GM19438 (cell line): ENCODE results near the gene SIGLEC1.

Experiments used
- ATAC-seq: cut with Tn5 transposase; IDR thresholded peaks from one replicate; pipeline ENCODE4 v1.9.1; 2021; ENCODE audit warnings: low read depth; ENCODE audit not compliant: unreplicated experiment

SIGLEC1 gene

GRCh38 chr20:3729378-3729777, 17.0 kb upstream of the SIGLEC1 start:
- ATAC-seq, result no peak

- no peak for ATAC-seq
Observed at GRCh38 chr20:3728876-3729275, 16.5 kb upstream of the SIGLEC1 start.

GRCh38 chr20:3728354-3728753, 16.0 kb upstream of the SIGLEC1 start:
- no peak for ATAC-seq

- ATAC-seq, result no peak
Observed at GRCh38 chr20:3727401-3728021, 15.1 kb upstream of the SIGLEC1 start.

GRCh38 chr20:3724356-3724755, 12.0 kb upstream of the SIGLEC1 start:
- ATAC-seq, result no peak

- no peak for ATAC-seq
Observed at GRCh38 chr20:3723284-3723683, 10.9 kb upstream of the SIGLEC1 start.

GRCh38 chr20:3721912-3722311, 9.5 kb upstream of the SIGLEC1 start:
- no peak for ATAC-seq

GRCh38 chr20:3720626-3721025, 8.2 kb upstream of the SIGLEC1 start:
- ATAC-seq, result no peak

- no peak for ATAC-seq
Observed at GRCh38 chr20:3720068-3720467, 7.7 kb upstream of the SIGLEC1 start.

GRCh38 chr20:3719046-3719445, 6.6 kb upstream of the SIGLEC1 start:
- ATAC-seq, result no peak

- ATAC-seq, result no peak
Observed at GRCh38 chr20:3716195-3716834, 3.9 kb upstream of the SIGLEC1 start.

- ATAC-seq, result no peak
Observed at GRCh38 chr20:3714092-3714491, 1.7 kb upstream of the SIGLEC1 start.

GRCh38 chr20:3711484-3711941, 887 bp downstream of the SIGLEC1 start:
- ATAC-seq, result no peak

GRCh38 chr20:3710703-3711483, 1.5 kb downstream of the SIGLEC1 start:
- ATAC-seq, result no peak

- ATAC-seq, result no peak
Observed at GRCh38 chr20:3710011-3710466, 2.4 kb downstream of the SIGLEC1 start.

- no peak for ATAC-seq
Observed at GRCh38 chr20:3707508-3707899, 4.9 kb downstream of the SIGLEC1 start.

- ATAC-seq, result no peak
Observed at GRCh38 chr20:3706774-3707507, 5.5 kb downstream of the SIGLEC1 start.

- ATAC-seq, result no peak
Observed at GRCh38 chr20:3705970-3706739, 6.2 kb downstream of the SIGLEC1 start.

- ATAC-seq, result no peak
Observed at GRCh38 chr20:3705491-3705969, 6.9 kb downstream of the SIGLEC1 start.

- ATAC-seq, result no peak
Observed at GRCh38 chr20:3704087-3704486, 8.3 kb downstream of the SIGLEC1 start.
